ENCODE results near the gene C2CD3. TPM values are rescaled to one million over a fixed set of nuclear protein-coding genes. Genes with fewer than 3 reads are reported as not detected.
A peak's percentile ranks its signal among the peaks of the same experiment; 100 is the strongest.

C2CD3 gene
- total and polyA plus RNA-seq, 8 donors: 22.8 to 34.5 (median 27.5) TPM

DNA sequence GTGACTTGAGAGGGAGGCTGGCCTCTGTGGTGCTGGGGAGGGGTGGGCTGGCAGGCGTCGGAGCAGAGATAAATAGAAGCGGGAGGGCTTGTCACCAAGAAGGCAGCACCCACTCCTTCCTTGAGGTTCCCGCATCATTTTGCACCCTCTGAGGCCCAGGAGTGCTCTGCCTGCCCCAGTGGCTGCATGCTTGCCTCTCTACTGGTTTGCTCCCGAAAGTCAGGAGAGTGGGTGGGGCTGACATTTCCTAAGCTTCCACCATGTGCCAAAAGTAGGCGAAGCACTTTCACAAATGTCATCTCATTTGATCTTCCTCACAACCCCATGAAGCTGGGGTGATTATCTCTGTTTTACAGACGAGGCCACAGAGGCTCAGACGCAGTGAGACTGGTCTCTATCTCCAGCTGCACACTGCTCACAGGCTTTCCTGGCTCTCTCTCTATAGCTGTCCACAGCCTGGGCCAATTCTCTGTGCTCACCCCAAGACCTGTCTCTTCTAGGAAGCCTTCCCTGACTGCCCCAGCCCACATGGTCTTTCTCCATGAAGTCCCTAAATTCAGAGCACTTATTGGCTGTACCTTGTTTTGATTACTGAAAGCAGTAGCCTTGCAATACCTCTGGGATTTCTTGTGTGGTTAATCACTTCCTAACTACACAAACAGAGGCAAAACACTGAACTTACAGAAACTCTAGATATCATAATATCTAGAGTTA is 159.3 kb downstream of the C2CD3 start:
- intact Hi-C loops (cut with DNase I): no loop called here
- Histone ChIP-seq H3K4me3 (no peak overlapping the region), H3K9me3 (no peaks in the 10 kb centered on the region), H3K27ac (no peak overlapping the region), H3K36me3 (peaks cover 0 to 19% of the 10 kb centered on the region in 2 donors), H3K27me3 (no peaks in the 10 kb centered on the region), H3K4me1 (peaks cover 0 to 4% of the 10 kb centered on the region in 2 donors)
- ATAC-seq (peak; percentile 17), DNase-seq (no peak)
- TF ChIP-seq, protein P1, sequence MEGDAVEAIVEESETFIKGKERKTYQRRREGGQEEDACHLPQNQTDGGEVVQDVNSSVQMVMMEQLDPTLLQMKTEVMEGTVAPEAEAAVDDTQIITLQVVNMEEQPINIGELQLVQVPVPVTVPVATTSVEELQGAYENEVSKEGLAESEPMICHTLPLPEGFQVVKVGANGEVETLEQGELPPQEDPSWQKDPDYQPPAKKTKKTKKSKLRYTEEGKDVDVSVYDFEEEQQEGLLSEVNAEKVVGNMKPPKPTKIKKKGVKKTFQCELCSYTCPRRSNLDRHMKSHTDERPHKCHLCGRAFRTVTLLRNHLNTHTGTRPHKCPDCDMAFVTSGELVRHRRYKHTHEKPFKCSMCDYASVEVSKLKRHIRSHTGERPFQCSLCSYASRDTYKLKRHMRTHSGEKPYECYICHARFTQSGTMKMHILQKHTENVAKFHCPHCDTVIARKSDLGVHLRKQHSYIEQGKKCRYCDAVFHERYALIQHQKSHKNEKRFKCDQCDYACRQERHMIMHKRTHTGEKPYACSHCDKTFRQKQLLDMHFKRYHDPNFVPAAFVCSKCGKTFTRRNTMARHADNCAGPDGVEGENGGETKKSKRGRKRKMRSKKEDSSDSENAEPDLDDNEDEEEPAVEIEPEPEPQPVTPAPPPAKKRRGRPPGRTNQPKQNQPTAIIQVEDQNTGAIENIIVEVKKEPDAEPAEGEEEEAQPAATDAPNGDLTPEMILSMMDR (IDR thresholded peaks at IDR 0.05): no peak

DNA sequence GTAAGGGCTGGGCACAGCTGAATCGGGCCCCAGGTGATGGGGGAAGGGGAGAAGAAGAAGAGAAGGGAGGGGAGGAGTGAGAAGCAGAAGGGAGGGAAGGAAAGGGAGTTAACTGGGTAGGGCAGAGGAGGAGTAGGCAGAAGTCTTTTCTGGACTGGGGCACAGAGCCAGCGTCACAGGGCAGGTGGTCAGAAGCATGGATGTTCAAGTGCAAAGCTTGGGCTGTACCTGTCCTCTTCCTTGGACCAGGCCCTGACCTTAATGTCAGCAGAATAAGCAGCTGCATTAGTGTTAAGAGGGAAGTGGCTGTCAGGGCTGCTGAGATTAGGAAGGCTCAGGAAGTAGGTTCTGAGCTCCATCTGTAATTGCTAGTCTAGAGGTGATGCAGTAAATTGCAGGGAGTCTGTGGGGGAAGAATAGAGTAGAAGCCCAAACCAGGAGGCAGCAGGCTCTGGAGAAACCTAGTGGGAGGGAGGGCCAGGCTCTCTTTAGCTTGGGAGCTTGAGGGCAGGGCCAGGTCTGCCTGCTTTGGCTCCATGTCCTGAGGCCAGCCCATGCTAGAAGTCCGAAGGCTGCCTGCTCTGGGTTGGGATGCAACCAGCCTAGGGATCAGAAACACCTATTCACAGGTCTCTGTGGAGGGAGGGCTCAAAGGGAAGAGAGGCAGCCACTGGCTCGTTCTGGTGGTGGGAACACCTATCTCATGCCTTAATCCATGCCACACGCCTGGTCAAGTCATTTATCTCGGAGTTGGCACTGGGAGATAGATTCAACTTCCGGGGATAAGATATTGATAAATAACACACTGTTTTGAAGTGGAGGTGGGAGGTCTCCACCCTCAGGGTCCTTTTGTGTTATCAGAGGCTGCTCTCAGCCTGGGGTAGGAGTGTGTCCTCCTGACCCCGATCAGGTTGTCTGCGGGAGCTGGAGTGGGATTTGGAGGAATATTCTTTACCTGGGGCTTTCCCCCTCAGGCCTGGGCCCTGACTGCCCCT is 160.2 kb downstream of the C2CD3 start:
- TF ChIP-seq, protein P1 (IDR thresholded peaks at IDR 0.05): no peak
- DNase-seq (no peak), ATAC-seq (no peak)
- Histone ChIP-seq H3K36me3 (peaks cover 0 to 13% of the 10 kb centered on the region in 2 donors), H3K27ac (no peak overlapping the region), H3K4me3 (no peak overlapping the region), H3K4me1 (peaks cover 0 to 4% of the 10 kb centered on the region in 2 donors), H3K9me3 (no peaks in the 10 kb centered on the region), H3K27me3 (no peaks in the 10 kb centered on the region)
- intact Hi-C loops (cut with DNase I): no loop called here

DNA sequence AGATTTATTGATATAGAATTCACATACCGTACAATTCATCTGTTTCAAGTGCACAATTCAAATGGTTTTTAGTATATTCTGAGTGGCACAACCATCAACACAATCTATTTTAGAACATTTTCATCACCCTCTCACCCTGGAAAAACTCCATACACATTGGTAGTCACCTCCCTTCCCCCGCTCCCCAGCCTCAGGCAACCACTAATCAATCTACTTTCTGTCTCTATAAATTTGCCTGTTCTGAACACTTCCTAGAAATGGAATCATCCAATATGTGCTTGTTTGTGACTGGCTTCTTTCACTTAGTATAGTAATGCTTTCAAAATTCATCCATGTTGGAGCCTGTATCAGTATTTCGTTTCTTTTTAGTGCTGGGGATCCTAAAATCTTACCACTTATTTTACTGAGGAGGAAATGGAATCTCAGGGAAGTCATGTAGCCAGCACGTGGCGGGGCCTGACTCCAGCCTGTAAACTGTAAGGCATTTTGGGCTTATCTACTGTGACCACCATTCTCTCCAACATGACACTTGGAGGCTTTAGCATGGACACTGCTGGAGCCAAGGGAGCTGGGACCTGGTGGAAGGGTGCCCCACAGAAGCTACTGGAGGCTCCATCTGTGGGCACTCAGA is 161.0 kb downstream of the C2CD3 start:
- H3K27ac ChIP-seq: no peak overlapping the region
- H3K4me1 ChIP-seq: no peaks in the 10 kb centered on the region
- H3K36me3 ChIP-seq: peaks cover 0 to 14% of the 10 kb centered on the region in 2 donors
- TF ChIP-seq, protein P1 (IDR thresholded peaks at IDR 0.05): no peak
- DNase-seq (no peak), ATAC-seq (no peak)
- intact Hi-C loops (cut with DNase I): no loop called here
- H3K4me3 ChIP-seq: no peak overlapping the region
- H3K27me3 ChIP-seq: no peaks in the 10 kb centered on the region
- no peaks in the 10 kb centered on the region for H3K9me3 ChIP-seq

DNA sequence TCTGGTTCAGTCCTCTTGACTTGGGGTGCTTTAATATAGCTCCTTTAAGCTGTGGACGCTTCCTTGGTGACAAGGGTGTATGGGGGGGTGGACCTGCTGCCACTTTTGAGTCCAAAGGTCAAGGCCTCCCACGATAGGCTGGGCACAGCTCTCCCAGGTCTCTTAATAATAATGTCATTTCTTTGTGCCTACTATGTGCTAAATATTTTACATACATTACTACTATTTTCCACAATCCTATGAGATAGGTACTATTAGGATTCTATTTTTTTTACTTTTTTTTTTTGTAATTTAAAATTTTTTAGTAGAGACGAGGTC is 161.6 kb downstream of the C2CD3 start:
- TF ChIP-seq, protein P1 (IDR thresholded peaks at IDR 0.05): no peak
- DNase-seq: no peak
- ATAC-seq: no peak
- Histone ChIP-seq H3K9me3 (no peaks in the 10 kb centered on the region), H3K36me3 (peaks cover 0 to 15% of the 10 kb centered on the region in 2 donors), H3K4me3 (no peak overlapping the region), H3K27me3 (no peaks in the 10 kb centered on the region), H3K27ac (no peak overlapping the region), H3K4me1 (no peaks in the 10 kb centered on the region)
- intact Hi-C loops (cut with DNase I): no loop called here

Measured in left lung (tissue), 10 donors.